Measurements from ENCODE around the gene MYNN.

The MYNN gene

GRCh38 chr3:169835533-169835932, 62.3 kb downstream of the MYNN start:
- no peak for DNase-seq (ENCODE audit: low spot score)

DNA sequence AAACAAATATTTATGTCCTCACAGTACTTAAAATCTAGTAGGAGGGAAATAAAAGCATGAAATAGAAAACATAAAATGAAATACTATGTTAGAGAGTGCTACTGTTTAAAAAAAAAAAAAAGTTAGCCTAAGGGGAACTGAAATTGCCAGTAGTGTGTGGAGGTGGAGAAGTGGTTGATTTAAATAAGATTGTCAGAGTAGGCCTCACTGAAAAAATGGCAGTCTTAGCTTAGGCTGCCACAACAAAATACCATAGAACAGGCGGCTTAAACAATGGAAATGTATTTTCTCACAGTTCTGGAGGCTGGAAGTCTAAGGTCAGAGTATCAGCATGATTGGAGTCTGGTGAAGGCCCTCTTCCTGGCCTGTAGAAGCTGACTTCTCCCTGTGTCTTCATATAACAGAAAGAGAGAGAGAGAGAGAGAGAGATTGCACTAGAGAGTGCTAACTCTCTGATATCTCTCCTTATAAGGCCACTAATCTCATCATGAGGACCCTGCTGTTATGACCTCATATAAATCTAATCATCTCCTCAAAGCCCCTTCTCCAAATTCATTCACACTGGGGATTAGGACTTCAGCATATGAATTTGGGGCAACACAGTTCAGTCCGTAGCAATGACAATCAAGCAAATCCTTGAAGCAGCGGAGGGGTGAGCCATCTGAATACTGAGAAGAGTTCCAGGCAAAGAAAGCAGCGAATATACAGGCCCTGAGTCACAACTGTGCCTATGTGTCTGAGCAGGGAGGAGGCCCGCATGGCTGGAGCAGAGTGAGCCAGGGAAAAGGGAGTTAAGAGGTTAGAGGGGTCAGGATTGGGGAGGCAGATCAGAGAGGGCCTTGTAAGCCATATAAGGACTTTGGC, 63.1 kb downstream of the MYNN start:
- DNase-seq (ENCODE audit: low spot score): no peak

GRCh38 chr3:169836942-169837275, 63.7 kb downstream of the MYNN start:
- no peak for DNase-seq (ENCODE audit: low spot score)

DNA sequence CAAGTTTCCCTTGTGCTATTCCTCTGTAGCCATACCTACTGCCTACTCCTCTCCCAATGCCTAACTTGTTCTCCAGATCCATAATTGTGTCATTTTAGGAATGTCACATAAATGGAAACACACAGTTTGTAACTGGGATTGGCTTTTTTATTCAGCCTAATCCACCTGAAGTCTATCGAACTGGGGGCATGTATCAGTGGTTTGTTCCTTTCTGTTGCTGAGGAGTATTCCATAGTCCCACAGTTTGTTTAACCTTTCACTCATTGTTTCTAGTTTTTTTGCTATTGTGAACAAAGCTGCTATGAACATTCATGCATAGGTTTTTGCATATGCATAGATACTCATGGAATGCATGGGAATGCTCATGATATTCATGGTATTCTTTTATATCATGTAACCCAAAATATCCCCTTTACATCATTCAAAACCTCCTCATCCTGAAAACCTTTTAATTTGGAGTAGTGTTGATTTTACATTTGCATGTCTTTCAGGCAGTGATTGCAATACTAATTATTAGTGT, 65.4 kb downstream of the MYNN start:
- no peak for DNase-seq (ENCODE audit: low spot score)

Measured in HuH-7.5 (cell line).